CD8-positive, alpha-beta memory T cell (primary cell): Measurements from ENCODE around the gene ATXN1. TPM values are rescaled to one million over a fixed set of nuclear protein-coding genes. Genes with fewer than 3 reads are reported as not detected.

Experiments
- CTCF ChIA-PET: fragments of 350-600 bp; sonication (Branson Sonifier 250); formaldehyde crosslinking; loops from one replicate; lab custom pipeline; 2021; ENCODE audit warnings: antibody characterized with exemption; lab: Charles Lee
- POLR2A ChIA-PET: fragments of 350-600 bp; sonication (Branson Sonifier 250); formaldehyde crosslinking; loops from one replicate; lab custom pipeline; 2021; ENCODE audit warnings: antibody characterized with exemption; lab: Charles Lee
- DNase-seq, 5 donors: peaks; one replicate each; pipeline versions ENCODE4 v3.0.0 to v3.0.0-alpha.2; 2020 to 2022; ENCODE audit warnings: mixed read lengths in 1 of 5
- H3K27ac ChIP-seq: one replicate; pipeline ENCODE4 v1.7.0; 2013; ENCODE audit warnings: low read depth, mild to moderate bottlenecking, low read length, moderate library complexity
- H3K27me3 ChIP-seq: 2 replicates; pipeline ENCODE4 v1.7.0; 2013; ENCODE audit warnings: low read length, mild to moderate bottlenecking; ENCODE audit not compliant: insufficient read depth, poor library complexity, severe bottlenecking
- H3K36me3 ChIP-seq: 2 replicates; pipeline ENCODE4 v1.7.0; 2013; ENCODE audit warnings: mild to moderate bottlenecking, low read length, moderate library complexity; ENCODE audit not compliant: insufficient read depth
- H3K4me1 ChIP-seq: 2 replicates; pipeline ENCODE4 v1.7.0; 2013; ENCODE audit warnings: mild to moderate bottlenecking, low read length, moderate library complexity; ENCODE audit not compliant: insufficient read depth
- H3K4me3 ChIP-seq: 2 replicates; pipeline ENCODE4 v1.7.0; 2013; ENCODE audit warnings: mild to moderate bottlenecking, low read length
- H3K9me3 ChIP-seq: 2 replicates; pipeline ENCODE4 v1.7.0; 2013; ENCODE audit warnings: mild to moderate bottlenecking, low read length
- H3K27ac Mint-ChIP-seq, 8 donors: one replicate each; pipeline ENCODE4 v1.8.0; 2020 to 2021; ENCODE audit warnings: mixed read lengths in 8 of 8, mild to moderate bottlenecking in 6 of 8, inconsistent platforms in 3 of 8, moderate library complexity in 3 of 8
- H3K27me3 Mint-ChIP-seq, 2 donors: one replicate each; pipeline ENCODE4 v1.8.0; 2020 to 2021; ENCODE audit warnings: mixed read lengths in 2 of 2, mild to moderate bottlenecking in 1 of 2, moderate library complexity in 1 of 2
- H3K36me3 Mint-ChIP-seq, 3 donors: one replicate each; pipeline ENCODE4 v1.8.0; 2020 to 2021; ENCODE audit warnings: mixed read lengths in 3 of 3, inconsistent platforms in 1 of 3, mild to moderate bottlenecking in 1 of 3
- H3K4me1 Mint-ChIP-seq, 3 donors: one replicate each; pipeline ENCODE4 v1.8.0; 2020 to 2021; ENCODE audit warnings: mixed read lengths in 3 of 3, inconsistent platforms in 1 of 3, mild to moderate bottlenecking in 1 of 3
- H3K4me3 Mint-ChIP-seq, 7 donors: one replicate each; pipeline ENCODE4 v1.8.0; 2020 to 2021; ENCODE audit warnings: mixed read lengths in 7 of 7, mild to moderate bottlenecking in 6 of 7, moderate library complexity in 4 of 7, inconsistent platforms in 2 of 7
- H3K9me3 Mint-ChIP-seq, 5 donors: one replicate each; pipeline ENCODE4 v1.8.0; 2020 to 2022; ENCODE audit warnings: mixed read lengths in 5 of 5, mild to moderate bottlenecking in 3 of 5, moderate library complexity in 2 of 5, inconsistent platforms in 1 of 5
- polyA plus RNA-seq: library from polyadenylated mRNA; unstranded; fragments of 300-500 nt; fragmentation: Illumina TruSeq; gene quantifications from one replicate; pipeline ENCODE4 v1.2.3, GENCODE V29; 2021
- total RNA-seq, 2 experiments: library from RNA; stranded (reverse); gene quantifications; one replicate each; pipeline ENCODE4 v1.2.3, GENCODE V29; 2021

The ATXN1 gene
- total and polyA plus RNA-seq, 3 experiments from 2014 or later = 20.0 to 114 (median 111) TPM

- ChIA-PET CTCF (interaction anchor here (0.7 kb wide), 1 partner anchor 125 kb away, joined by 3 read pairs; no protein-coding TSS in a partner anchor), POLR2A (no interaction called here)
- Histone ChIP-seq H3K4me3 (no peak overlapping the region), H3K27me3 (no peaks in the 10 kb centered on the region), H3K9me3 (no peaks in the 10 kb centered on the region), H3K4me1 (no peaks in the 10 kb centered on the region), H3K27ac (no peak overlapping the region), H3K36me3 (no peaks in the 10 kb centered on the region)
- H3K4me1 Mint-ChIP-seq = peaks cover 15 to 60% (median 45%) of the 10 kb centered on the region in 3 donors
- H3K27me3 Mint-ChIP-seq = no peaks in the 10 kb centered on the region
- H3K36me3 Mint-ChIP-seq = peaks cover 8 to 32% (median 14%) of the 10 kb centered on the region in 3 donors
- no peaks in the 10 kb centered on the region for H3K9me3 Mint-ChIP-seq
- no peak overlapping the region for H3K4me3 Mint-ChIP-seq
- no peak for DNase-seq
- H3K27ac Mint-ChIP-seq = no peak overlapping the region
These were observed 308.9 kb downstream of the ATXN1 start for GRCh38 chr6:16452348-16452747.

- no peaks in the 10 kb centered on the region for H3K4me1 ChIP-seq
- ChIA-PET CTCF (no interaction called here), POLR2A (no interaction called here)
- H3K27me3 ChIP-seq = no peaks in the 10 kb centered on the region
- H3K27ac ChIP-seq = no peak overlapping the region
- H3K4me3 Mint-ChIP-seq = no peak overlapping the region
- H3K27me3 Mint-ChIP-seq = no peaks in the 10 kb centered on the region
- no peak for DNase-seq
- peak overlapping the region in 1 of 8 donors; percentile 33 for H3K27ac Mint-ChIP-seq
- H3K9me3 ChIP-seq = no peaks in the 10 kb centered on the region
- H3K4me3 ChIP-seq = no peak overlapping the region
- H3K4me1 Mint-ChIP-seq = peaks cover 20 to 56% (median 45%) of the 10 kb centered on the region in 3 donors
- H3K36me3 Mint-ChIP-seq = peaks cover 2 to 21% (median 3%) of the 10 kb centered on the region in 3 donors
- no peaks in the 10 kb centered on the region for H3K36me3 ChIP-seq
- no peaks in the 10 kb centered on the region for H3K9me3 Mint-ChIP-seq
These were observed 310.4 kb downstream of the ATXN1 start for GRCh38 chr6:16450821-16451220.

- no peaks in the 10 kb centered on the region for H3K4me1 ChIP-seq
- H3K9me3 ChIP-seq = no peaks in the 10 kb centered on the region
- H3K27ac ChIP-seq = no peak overlapping the region
- Mint-ChIP-seq H3K4me1 (peaks cover 20 to 51% (median 40%) of the 10 kb centered on the region in 3 donors), H3K4me3 (no peak overlapping the region), H3K36me3 (peaks cover 0 to 17% (median 0%) of the 10 kb centered on the region in 3 donors), H3K27ac (peak overlapping the region in 2 of 8 donors; percentile 13 to 24), H3K9me3 (no peaks in the 10 kb centered on the region), H3K27me3 (no peaks in the 10 kb centered on the region)
- H3K27me3 ChIP-seq = no peaks in the 10 kb centered on the region
- CTCF ChIA-PET = interaction anchor here (0.9 kb wide), 1 partner anchor 13 kb away, joined by 3 read pairs; no protein-coding TSS in a partner anchor
- no peak overlapping the region for H3K4me3 ChIP-seq
- no peak for DNase-seq
- POLR2A ChIA-PET = no interaction called here
- H3K36me3 ChIP-seq = no peaks in the 10 kb centered on the region
These were observed 311.0 kb downstream of the ATXN1 start for GRCh38 chr6:16450285-16450684.

GRCh38 chr6:16446273-16446672 is 315.0 kb downstream of the ATXN1 start:
- Histone ChIP-seq H3K27me3 (no peaks in the 10 kb centered on the region), H3K4me1 (no peaks in the 10 kb centered on the region), H3K27ac (no peak overlapping the region), H3K9me3 (no peaks in the 10 kb centered on the region), H3K4me3 (no peak overlapping the region), H3K36me3 (no peaks in the 10 kb centered on the region)
- Mint-ChIP-seq H3K4me3 (no peak overlapping the region), H3K27me3 (no peaks in the 10 kb centered on the region), H3K4me1 (peaks cover 31 to 55% (median 50%) of the 10 kb centered on the region in 3 donors), H3K36me3 (peaks cover 5 to 10% (median 6%) of the 10 kb centered on the region in 3 donors), H3K27ac (peak overlapping the region in 5 of 8 donors; percentile 4 to 75 (median 43)), H3K9me3 (no peaks in the 10 kb centered on the region)
- ChIA-PET POLR2A (no interaction called here), CTCF (interaction anchor here (1.1 kb wide), 1 partner anchor 26 kb away, joined by 3 read pairs; no protein-coding TSS in a partner anchor)
- no peak for DNase-seq

GRCh38 chr6:16442031-16442430 is 319.2 kb downstream of the ATXN1 start:
- no peaks in the 10 kb centered on the region for H3K36me3 ChIP-seq
- H3K27ac ChIP-seq = no peak overlapping the region
- no peaks in the 10 kb centered on the region for H3K27me3 ChIP-seq
- Mint-ChIP-seq H3K36me3 (peaks cover 5 to 10% (median 8%) of the 10 kb centered on the region in 3 donors), H3K4me3 (no peak overlapping the region), H3K4me1 (peaks cover 54 to 76% (median 75%) of the 10 kb centered on the region in 3 donors), H3K27ac (peak overlapping the region in 2 of 8 donors; percentile 4 to 53), H3K27me3 (no peaks in the 10 kb centered on the region), H3K9me3 (no peaks in the 10 kb centered on the region)
- ChIA-PET POLR2A (no interaction called here), CTCF (no interaction called here)
- H3K4me3 ChIP-seq = no peak overlapping the region
- H3K9me3 ChIP-seq = no peaks in the 10 kb centered on the region
- no peak for DNase-seq
- H3K4me1 ChIP-seq = peaks cover 28% of the 10 kb centered on the region

GRCh38 chr6:16441262-16441661 is 320.0 kb downstream of the ATXN1 start:
- Mint-ChIP-seq H3K4me1 (peaks cover 57 to 77% (median 75%) of the 10 kb centered on the region in 3 donors), H3K27me3 (no peaks in the 10 kb centered on the region), H3K36me3 (peaks cover 5 to 16% (median 8%) of the 10 kb centered on the region in 3 donors), H3K4me3 (peak overlapping the region in 3 of 7 donors; percentile 3 to 59 (median 14)), H3K9me3 (no peaks in the 10 kb centered on the region), H3K27ac (peak overlapping the region in 5 of 8 donors; percentile 19 to 92 (median 57))
- Histone ChIP-seq H3K4me3 (no peak overlapping the region), H3K27me3 (no peaks in the 10 kb centered on the region), H3K9me3 (no peaks in the 10 kb centered on the region), H3K4me1 (peaks cover 35% of the 10 kb centered on the region), H3K36me3 (no peaks in the 10 kb centered on the region), H3K27ac (no peak overlapping the region)
- ChIA-PET CTCF (no interaction called here), POLR2A (interaction anchor here (0.5 kb wide), 1 partner anchor 87 kb away, joined by 3 read pairs; no protein-coding TSS in a partner anchor)
- no peak for DNase-seq

GRCh38 chr6:16440636-16441212 is 320.5 kb downstream of the ATXN1 start:
- Histone ChIP-seq H3K36me3 (no peaks in the 10 kb centered on the region), H3K9me3 (no peaks in the 10 kb centered on the region), H3K27ac (no peak overlapping the region), H3K4me3 (no peak overlapping the region), H3K4me1 (peaks cover 40% of the 10 kb centered on the region), H3K27me3 (no peaks in the 10 kb centered on the region)
- Mint-ChIP-seq H3K36me3 (peaks cover 5 to 15% (median 8%) of the 10 kb centered on the region in 3 donors), H3K27ac (peak overlapping the region in 6 of 8 donors; percentile 57 to 92 (median 68)), H3K27me3 (no peaks in the 10 kb centered on the region), H3K9me3 (no peaks in the 10 kb centered on the region), H3K4me3 (peak overlapping the region in 5 of 7 donors; percentile 3 to 59 (median 14)), H3K4me1 (peaks cover 57 to 78% (median 78%) of the 10 kb centered on the region in 3 donors)
- ChIA-PET CTCF (no interaction called here), POLR2A (interaction anchor here (0.5 kb wide), 1 partner anchor 87 kb away, joined by 3 read pairs; no protein-coding TSS in a partner anchor)
- peak in 2 of 5 donors; percentile 19 to 35 for DNase-seq
